GM19043 (cell line): Measurements from ENCODE around the gene TNFRSF4.

Source experiments
- ATAC-seq: cut with Tn5 transposase; IDR thresholded peaks from one replicate; pipeline ENCODE4 v1.9.1; 2021; ENCODE audit warnings: low read depth; ENCODE audit not compliant: unreplicated experiment

TNFRSF4 gene

DNA sequence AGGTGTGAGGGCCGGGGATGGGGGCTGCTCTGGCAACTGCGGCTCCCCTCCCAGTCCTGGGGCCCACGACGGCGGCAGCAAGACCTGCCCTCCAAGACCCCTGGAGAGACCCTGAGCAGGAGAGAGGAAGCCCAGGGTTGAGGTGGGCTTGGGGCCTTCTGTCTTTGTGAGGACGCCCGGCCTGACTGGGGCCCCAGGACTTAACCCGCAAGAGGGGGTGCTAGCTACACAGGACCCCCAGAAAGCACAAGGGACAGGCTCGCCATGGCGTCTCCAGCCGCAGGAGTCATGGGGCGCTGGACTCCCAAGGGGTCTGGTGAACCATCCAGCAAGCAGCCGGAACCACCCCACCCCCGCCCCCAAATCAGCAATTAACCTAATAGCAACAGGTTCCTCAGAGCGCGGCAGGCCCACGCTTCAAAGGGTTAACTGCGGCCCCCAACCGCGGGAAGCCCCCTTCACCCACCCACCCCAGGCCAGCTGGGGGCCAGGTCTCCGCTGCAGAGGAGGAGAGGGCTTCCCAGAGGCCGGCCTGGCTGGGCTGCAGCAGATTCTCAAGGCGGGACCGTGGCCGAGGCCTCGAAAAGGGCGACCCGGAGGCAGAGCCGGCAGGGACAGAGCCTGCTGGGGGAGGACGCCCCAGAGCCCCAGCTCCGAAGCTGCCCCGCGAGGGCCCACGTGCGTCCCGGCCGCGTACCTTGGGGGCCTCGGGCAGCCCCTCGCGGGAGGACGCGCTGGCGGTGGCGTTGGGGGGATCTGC, 32.0 kb upstream of the TNFRSF4 start:
- no peak for ATAC-seq

DNA sequence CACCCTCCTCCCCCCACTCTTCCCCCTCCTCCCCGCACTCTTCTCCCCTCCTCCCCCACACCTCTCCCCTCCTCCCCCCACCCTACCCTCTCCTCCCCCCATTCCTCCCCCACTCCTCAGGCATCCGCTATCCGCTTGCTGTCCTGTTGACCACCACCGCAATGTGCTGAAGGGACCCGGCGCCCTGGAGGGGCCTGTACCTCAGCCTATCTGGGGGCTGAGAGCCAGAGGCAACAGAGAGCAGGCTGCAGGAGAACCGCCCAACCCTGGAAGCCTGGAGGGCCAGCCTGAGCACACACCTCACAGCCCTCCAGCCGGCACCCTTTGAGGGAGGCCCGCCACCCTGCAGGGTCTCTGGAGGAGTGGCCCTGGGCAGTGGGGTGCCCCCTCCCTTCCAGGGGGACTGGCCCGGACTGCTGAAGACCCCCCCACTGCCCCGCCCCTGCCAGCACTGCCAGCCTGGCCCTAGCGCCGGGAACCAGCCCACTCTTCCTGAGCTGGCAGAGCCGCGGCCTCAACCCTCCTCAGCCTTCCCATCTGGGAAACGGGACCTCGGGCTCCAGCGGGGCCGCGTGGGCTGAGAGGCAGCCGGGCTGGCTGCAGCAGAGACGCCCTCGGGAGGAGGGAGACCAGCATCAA, 31.3 kb upstream of the TNFRSF4 start:
- ATAC-seq = no peak

DNA sequence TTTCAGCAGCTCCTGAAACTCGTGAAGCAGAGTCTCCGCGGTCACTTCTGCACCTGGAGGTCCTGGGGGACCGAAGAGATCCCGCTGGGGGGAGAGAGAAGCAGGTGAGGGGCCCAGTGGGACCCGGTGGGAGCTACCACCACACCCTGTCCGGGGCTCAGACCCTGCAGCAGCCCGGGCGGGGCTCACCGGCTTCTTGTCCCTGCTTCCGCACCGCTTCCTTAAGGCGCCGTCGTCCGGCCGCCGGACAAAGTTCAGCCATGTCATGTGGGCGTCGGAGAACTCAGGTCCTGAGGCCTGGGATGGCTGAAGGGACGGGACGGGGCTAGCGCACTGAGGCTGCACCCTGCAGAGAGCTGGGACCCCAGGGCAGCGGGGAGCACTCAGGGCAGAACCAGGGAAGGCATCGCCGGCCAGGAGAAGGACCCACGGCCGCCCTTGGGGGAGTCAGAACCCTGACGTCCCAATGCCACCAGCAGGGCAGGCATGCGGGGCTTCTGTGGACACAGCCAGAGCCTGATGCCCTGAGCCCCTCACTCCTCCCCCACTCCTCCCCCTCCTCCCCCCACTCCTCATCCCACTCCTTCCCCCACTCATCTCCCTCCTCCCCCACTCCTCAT, 30.3 kb upstream of the TNFRSF4 start:
- ATAC-seq = no peak

DNA sequence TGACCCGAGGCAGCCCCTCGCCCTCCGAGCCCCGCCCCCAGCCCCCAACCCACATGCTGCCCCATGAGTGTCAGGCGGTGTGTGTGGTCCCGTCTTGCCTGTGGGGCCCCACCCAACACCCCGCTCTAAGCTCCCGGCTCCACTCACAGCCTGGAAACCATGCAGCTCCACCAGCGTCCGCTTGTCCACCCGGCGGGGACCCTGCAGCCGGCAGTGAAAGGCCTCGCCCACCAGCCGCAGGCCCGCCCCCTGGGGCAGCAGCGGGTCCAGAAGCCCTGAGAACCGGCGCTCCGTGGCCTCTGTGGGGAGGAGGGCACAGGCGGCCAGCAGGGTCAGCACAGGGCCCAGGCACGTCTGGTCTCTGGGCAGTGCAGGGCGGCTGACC, 29.8 kb upstream of the TNFRSF4 start:
- no peak for ATAC-seq

DNA sequence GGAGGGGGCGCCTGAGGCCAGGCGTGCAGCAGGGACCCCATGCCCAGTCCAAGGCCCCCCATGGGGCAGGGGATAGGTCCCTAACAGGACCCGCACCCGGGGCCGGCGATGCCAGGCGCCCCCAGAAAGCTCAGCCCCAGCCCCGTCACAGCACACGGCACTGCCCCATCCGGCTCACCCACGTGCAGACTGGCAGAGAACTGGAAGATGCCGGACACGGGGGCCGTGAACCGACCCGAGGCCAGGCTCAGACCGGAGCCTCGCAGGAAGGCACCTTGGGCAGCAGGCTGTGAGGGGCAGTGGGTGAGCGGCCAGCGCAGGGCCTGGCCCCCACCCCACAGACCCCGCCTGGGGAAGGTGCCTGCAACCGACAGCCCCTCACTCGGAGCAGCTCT, 29.3 kb upstream of the TNFRSF4 start:
- no peak for ATAC-seq

DNA sequence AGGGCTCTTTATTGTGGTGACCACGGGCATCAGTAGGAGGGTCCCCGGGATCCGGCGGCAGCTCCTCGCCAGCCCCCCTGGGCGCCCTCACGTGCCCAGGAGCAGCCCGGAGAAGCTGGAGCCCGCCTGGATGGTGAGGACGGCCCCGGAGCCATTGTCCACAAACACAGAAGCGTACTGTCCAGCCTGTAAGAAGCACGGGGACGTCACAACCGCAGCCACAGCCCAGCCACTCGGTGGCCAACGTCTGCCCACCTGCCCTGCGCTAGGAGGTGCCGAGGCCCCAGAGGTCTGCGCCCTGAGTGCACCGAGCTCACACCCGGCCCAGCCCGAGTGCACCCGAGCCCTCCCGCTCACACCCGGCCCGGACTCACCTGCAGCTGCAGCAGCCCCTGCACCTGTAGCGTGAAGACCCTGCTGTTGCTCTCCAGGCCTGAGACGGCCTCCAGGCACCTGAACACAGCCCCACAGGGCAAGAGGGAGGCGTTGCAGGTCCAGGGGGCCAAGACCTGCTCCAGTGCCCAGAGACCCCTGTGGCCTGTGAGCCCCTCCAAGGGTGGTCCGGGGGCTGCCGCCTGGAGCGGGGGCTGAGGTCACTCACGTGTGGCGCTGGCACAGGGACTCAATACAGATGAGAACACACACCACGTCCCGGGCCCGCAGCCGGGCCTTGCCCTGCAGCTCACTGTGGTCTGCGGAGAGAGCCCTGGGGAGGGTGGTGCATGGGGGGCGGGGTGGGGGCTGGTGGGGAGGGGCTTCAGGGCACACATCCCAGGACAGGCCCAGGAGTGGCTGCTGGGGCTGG, 28.7 kb upstream of the TNFRSF4 start:
- no peak for ATAC-seq

DNA sequence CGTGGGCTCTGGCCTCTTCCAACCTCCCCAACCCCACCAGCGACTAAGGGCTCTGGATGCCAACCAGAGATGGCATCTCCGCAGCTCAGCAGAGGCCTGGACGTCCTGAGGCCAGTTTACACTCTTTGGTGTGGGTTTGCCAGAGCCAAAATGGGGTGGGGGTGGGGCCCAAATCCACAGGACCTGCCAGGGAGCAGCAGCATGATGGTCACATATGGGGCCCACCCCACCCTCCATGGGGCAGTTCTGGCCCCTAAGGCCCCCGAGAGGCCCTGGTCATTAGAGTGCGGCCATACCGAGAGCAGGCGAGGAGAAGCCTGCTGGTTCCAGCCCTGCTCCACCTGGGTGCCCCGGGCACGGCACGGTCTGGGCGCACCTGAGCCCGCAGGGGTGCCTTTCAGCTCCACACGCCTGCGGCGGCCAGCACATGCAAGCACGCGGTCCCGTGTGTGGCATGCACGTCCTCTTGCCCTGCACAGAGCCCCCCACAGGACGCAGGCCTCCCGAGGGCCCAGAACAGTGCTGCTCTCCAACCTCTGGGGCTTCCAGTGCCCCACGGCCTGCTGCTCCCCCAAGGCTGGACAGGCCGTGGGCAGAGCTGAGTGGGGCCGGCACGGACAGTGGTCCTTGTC, 27.8 kb upstream of the TNFRSF4 start:
- no peak for ATAC-seq

DNA sequence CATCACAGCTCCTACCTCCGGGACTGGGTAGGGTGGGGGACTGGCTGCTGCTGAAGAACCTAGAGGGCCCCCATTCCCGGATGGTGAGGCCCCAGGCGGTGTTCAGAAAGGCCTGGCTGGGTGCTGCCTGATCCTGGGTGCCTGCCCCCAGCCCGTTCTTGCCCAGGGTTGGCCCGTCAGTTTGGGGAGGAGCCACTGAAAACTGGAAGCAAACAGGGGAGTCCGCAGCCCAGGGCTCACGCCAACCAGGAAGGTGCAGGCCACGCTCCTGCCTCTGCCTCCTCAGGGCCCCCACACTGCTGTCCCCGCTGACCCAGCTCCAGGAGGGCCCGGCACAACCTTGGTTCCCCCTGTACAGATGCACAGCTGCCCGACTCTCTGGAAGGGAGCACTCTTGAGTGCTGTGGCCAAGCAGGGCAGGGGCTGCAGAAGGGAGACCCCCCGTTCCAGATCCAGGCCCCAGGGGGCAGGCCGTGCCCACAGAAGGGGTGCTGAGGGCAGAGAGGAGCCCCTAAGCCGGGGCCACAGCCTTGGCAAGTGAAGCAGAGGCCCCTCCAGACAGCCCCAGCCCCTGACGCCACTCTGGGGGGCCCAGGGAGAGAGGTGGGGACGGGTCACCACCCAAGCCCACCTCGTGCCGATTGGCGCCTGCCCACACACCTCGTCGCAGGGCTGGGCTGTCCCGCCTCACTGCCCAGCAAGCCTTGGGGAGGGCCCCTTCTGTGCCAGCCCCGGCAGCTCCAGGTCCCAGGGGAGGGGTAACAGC, 27.1 kb upstream of the TNFRSF4 start:
- no peak for ATAC-seq

DNA sequence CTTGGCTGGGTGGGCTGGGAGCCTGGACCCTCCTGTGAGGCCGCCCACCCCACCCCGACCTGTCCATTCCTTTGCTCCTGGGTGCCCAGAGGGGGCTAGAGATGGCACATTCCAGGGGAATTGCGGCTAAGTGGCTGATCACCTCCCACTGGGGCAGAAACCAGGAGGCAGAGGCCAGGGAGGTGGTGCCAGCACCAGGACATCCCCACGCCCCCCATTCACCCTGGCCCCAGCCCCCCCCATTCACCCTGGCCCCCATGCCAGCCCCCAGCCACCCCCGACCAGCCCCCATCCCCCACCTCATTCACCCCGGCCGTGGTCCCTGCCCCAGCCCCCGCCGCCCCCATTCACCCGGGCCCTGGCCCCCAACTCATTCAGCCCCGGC, 26.4 kb upstream of the TNFRSF4 start:
- ATAC-seq = no peak

DNA sequence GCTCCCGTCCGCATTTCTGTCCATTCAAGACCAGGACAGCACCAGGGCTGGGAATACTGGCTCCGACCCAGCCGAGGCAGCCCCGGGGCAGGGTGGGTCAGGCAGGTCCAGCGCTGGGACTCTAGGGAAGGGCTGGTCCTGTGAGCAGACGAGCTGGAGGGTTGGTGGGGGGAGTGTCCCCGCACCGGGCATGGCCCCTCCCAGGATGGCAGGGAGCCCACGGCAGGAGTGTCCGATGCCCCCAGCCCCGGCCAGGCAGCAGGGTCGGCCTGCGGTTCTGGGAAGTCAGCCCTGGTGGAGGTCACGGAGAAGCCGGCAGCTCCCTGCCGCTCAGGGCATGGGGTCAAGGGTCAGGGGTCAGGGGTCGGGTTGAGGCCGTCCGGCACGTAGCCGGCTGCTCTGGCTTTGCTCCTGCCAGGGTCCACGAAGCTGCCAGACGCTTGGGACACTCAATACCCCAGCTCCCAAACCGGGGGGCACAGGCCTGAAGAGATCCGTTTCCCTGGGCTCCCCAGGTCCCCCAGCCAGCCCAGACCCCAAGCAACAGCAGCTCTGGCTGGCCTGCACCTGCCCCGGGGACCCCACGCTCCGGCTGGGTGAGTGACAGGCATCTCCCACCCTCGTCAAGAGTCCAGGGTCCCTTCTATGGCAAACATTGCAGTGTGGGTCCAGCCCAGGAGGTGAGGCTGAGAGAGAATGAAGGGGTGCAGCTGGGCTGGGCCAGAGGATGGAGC, 25.8 kb upstream of the TNFRSF4 start:
- no peak for ATAC-seq

DNA sequence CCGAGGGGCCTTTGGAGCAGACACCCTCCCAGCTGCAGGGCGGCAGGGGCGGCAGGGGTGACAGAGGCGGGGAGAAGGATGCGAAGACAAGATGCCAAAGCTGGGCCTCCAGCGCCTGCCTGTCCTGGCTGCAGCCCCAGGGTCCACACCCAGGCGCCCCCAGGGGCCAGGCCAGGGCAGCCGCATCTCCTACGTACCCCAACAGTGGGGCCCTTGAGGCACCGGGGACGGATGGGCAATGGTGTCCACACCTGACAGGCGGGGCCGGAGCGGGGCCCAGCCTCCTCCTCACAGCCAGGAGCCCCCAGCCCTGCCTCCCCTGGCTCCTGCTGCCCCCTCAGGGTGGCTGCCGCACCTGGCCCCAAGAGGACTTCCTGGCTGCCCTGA, 25.3 kb upstream of the TNFRSF4 start:
- no peak for ATAC-seq

DNA sequence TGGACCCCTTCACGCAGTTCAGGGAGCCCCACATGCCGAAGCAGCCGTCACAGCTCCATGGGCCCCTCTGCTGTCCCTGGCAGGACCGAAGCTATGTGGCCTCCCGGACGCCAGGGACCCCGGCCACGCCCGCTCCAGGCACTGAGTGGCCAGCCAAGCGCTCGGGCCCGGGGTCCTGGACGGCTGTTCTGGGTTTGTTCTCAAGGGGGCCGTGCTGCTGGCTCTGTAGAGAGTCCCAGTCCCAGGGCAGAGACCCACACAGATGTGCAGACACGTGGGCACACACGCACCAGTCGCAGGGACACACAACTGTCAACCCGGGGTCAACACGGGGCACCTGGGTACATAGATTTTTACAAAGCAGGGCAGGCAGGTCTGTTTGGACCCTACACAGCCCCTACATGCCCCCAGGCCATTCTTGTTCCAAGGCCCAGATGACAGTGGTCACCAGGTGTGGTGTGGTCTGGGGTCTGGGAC, 24.8 kb upstream of the TNFRSF4 start:
- ATAC-seq = no peak

DNA sequence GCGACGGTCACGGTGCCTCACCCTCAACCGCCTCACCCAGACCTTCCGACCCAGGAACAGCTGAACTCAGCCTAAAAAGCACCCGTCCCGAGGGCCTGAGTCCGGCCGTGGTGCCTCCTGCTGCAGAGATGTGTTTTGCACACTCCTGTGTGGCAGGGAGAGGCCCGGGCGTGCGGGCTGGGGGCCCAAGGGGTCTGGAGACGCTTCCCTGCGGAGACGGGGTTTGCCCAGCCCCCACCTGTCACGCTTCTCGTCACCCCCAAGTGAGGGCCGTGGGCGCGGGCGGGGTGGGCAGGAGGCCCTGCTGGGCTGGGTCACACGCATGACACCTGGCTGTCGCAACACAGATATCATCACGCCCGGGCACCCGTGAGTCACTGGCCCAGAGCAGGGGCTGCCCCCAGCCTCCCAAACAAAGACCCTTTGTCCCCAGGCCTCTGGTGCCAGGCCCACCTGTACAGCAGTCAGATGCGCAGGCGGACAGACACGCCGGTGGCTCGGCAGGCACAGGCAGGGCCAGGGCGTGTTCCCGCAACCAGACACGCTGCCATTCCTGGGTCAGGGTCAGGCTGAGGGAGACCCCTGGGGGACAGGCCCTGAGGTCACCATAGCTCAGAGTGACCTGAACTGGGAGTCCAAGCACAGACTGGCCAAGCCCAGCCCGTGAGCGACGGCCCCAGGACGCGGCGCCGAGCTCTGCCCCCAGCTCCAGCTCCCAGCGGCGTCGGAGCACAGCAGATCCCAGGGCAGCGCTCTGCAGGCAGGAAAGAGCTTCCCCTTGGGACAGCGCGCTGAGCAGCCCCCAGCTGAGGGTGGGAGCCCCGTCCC, 24.1 kb upstream of the TNFRSF4 start:
- no peak for ATAC-seq

DNA sequence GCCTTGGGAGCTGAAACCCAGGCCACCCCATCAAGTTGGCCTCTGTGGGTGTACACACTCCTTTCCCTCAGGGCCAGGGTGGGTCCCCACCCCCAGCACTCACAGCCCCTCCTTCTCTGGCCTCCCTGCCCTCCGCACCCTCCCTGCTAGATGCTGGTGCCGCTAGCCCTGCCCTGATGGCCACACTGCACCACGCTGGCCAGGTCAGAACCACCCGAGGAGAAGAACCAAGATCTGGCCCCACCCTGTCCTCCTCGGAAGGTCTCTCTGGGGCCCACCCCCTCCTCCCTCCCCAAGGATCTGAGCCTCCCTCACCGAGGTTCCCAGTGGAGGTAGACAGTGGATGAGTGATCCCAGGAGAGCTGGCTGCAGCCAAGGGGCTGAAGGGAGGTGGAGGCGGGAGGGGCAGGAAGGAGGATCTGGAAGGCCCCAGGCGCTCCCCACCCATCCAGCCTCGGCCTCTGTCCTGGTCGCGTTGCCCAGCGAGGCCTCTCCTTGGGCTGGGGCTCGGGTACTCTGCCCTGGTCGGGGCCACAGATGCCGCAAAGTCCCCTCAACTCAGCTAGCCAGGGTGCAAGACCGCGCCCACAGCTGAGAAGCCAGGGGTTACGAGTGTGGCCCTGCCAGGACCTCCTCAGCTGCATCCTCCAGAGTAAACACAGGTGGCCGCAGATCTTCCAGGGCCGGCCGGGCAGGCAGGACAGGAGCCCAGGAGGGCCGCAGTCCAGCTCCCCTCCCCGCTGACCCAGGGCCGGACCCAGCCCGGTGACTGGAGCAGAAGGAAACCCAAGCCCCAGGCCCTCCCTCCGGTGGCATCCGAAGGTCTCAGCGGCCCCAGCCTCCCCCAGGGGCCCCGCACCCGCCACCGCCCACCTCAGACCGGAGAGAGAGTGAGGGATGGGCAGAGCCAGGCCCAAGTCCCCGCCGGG, 23.3 kb upstream of the TNFRSF4 start:
- no peak for ATAC-seq

DNA sequence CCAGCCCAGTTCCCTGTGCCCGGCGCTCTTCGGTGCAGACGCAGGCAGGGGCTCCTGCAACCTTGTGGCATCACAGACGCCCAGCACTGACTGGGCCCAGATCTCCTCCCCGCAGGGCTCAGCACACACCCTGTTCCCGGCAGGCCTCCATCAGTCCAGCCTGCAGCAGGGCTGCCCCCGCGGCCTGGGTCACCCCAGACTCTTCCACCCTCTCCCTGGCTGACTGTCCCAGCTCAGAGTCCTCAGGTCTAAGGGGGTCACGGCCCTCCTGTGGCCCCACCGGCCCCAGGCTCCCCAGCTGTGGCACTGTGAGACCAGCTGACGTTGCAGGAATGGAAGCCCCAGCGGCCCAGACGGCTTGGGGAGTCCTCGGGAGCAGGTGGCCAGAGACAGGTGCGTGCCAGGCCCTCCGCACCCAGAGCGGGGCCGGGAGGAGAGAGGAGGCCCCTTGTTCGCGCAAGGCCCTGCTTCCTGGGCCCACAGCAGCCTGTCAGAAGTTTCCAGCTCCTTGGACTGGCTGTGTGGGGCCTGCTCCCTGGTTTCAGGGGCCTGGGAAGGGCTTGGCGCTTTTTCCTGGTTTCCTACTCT, 22.3 kb upstream of the TNFRSF4 start:
- no peak for ATAC-seq

DNA sequence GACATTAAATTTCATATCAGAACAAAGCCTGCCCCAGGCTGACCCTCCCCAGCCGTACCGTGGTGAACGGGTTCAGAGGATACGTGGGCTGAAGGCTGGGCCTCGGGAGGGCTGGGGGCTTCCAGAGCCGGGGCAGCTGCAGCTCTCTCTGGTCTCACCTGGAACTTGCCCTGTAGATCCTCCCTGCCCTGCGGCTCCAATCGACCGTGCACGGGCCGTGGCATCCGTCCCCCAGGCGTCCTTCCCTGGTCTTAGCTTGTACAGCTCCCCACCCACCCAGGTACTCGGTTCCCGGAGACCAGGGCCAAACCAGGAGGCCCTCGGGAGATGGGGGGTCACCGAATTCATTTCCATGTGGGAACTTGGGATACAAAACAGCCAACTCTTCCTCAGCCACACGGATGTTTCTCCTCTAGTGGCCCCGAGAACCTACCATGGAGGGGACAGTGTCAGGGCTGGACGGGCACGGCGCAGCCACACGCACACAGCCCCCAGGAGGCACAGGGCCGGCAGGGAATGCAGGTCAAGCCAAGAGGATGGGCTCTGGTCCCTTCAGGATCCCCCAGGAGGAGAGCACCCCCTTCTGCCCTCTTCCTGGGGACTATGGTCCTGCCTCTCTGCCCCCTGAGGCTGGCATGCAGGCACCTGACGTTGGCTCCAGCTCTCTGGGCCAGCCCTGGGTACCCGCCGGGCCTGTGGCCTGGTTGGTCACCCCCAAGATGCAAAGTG, 21.2 kb upstream of the TNFRSF4 start:
- no peak for ATAC-seq
